ENCODE data around the gene RAMACL. TPM values are rescaled to one million over a fixed set of nuclear protein-coding genes. Genes with fewer than 3 reads are reported as not detected.

The RAMACL gene
- total RNA-seq, 1 experiment from 2014 or later: 2.2 TPM

- H3K27me3 Mint-ChIP-seq (ENCODE audit: unreplicated experiment): no peaks in the 10 kb centered on the region
- CTCF ChIA-PET: no interaction called here
- no TSS peak for BruUV-seq (replicated peaks)
- peaks cover 33% of the 10 kb centered on the region for H3K4me1 Mint-ChIP-seq (ENCODE audit: low read depth, unreplicated experiment)
- H3K36me3 Mint-ChIP-seq (ENCODE audit: insufficient read depth, unreplicated experiment): peaks cover 10% of the 10 kb centered on the region
- no peak overlapping the region for H3K27ac Mint-ChIP-seq (ENCODE audit: unreplicated experiment)
- no peak for DNase-seq
- no peak overlapping the region for H3K4me3 Mint-ChIP-seq (ENCODE audit: low read depth, unreplicated experiment)
- peaks cover 10% of the 10 kb centered on the region for H3K9me3 Mint-ChIP-seq (ENCODE audit: low read depth, unreplicated experiment)
- intact Hi-C loops (cut with micrococcal nuclease; ENCODE audit: unreplicated experiment): no loop called here
- TF ChIP-seq, protein P1, sequence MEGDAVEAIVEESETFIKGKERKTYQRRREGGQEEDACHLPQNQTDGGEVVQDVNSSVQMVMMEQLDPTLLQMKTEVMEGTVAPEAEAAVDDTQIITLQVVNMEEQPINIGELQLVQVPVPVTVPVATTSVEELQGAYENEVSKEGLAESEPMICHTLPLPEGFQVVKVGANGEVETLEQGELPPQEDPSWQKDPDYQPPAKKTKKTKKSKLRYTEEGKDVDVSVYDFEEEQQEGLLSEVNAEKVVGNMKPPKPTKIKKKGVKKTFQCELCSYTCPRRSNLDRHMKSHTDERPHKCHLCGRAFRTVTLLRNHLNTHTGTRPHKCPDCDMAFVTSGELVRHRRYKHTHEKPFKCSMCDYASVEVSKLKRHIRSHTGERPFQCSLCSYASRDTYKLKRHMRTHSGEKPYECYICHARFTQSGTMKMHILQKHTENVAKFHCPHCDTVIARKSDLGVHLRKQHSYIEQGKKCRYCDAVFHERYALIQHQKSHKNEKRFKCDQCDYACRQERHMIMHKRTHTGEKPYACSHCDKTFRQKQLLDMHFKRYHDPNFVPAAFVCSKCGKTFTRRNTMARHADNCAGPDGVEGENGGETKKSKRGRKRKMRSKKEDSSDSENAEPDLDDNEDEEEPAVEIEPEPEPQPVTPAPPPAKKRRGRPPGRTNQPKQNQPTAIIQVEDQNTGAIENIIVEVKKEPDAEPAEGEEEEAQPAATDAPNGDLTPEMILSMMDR (IDR thresholded peaks at IDR 0.05; ENCODE audit: unreplicated experiment): no peak
Observed at GRCh38 chr6:166597711-166598440, 11.4 kb upstream of the RAMACL start.

DNA sequence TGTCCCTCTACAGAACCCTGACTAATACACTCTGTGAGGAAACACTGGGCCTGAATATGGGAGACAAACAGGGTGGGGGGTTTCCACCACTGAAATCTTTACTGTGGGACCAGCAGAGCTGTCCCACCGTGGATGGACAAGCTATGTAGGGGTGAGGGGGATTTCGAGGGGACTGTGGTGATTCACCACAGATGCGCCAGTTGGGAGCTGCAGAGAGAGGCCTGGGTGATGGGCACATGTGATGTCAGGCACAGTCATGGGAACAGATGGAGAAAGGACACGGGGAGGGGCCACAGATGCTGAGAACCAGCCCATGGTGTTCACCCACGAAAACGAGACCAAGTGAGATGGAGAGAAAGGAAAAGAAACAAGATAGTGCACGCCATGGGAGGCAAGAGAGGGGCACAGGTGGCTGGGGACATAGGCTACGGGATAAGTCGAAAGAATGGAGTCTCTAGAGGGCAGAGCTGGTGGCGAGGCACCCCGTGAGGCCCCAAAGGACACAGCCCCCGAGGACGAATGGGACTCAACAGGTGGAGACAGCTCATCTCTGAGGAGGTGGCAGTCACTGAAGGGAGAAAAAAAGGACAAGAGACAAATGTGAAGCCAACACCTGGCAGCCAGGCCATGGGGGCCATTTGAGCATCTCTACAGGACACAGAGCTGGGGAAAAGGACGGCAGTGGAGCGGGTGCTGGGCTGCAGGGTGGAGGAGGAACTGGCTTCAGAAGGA, 10.5 kb upstream of the RAMACL start:
- Mint-ChIP-seq H3K27ac (ENCODE audit: unreplicated experiment) (no peak overlapping the region), H3K27me3 (ENCODE audit: unreplicated experiment) (no peaks in the 10 kb centered on the region), H3K4me3 (ENCODE audit: low read depth, unreplicated experiment) (no peak overlapping the region), H3K36me3 (ENCODE audit: insufficient read depth, unreplicated experiment) (peaks cover 10% of the 10 kb centered on the region), H3K4me1 (ENCODE audit: low read depth, unreplicated experiment) (peaks cover 33% of the 10 kb centered on the region), H3K9me3 (ENCODE audit: low read depth, unreplicated experiment) (peaks cover 6% of the 10 kb centered on the region)
- DNase-seq: no peak
- TF ChIP-seq, protein P1 (IDR thresholded peaks at IDR 0.05; ENCODE audit: unreplicated experiment): no peak
- CTCF ChIA-PET: no interaction called here
- no TSS peak for BruUV-seq (replicated peaks)
- intact Hi-C loops (cut with micrococcal nuclease; ENCODE audit: unreplicated experiment): no loop called here

DNA sequence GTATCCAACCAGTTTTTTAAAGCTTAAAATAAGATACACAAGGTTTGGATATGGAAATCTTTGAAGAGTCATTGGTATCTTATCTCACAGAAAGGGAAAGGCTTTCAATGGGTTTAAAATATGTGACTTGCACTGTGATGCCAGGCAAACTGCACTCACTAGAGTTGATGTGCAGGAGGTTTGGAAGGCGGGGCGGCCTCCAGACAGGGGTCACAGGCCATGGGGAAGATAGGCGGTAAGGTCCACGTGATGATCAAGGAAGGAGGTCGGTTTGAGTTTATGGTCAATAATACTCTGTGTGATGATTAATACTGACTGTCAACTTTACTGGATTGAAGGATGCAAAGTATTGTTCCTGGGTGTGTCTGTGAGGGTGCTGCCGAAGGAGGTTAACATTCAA, 9.5 kb upstream of the RAMACL start:
- Mint-ChIP-seq H3K36me3 (ENCODE audit: insufficient read depth, unreplicated experiment) (peaks cover 10% of the 10 kb centered on the region), H3K27me3 (ENCODE audit: unreplicated experiment) (no peaks in the 10 kb centered on the region), H3K4me3 (ENCODE audit: low read depth, unreplicated experiment) (no peak overlapping the region), H3K27ac (ENCODE audit: unreplicated experiment) (no peak overlapping the region), H3K9me3 (ENCODE audit: low read depth, unreplicated experiment) (peaks cover 6% of the 10 kb centered on the region), H3K4me1 (ENCODE audit: low read depth, unreplicated experiment) (peaks cover 32% of the 10 kb centered on the region)
- no peak for DNase-seq
- no TSS peak for BruUV-seq (replicated peaks)
- intact Hi-C loops (cut with micrococcal nuclease; ENCODE audit: unreplicated experiment): no loop called here
- CTCF ChIA-PET: interaction anchor here (1.0 kb wide), 1 partner anchor 24 kb away, joined by 3 read pairs; no protein-coding TSS in a partner anchor
- TF ChIP-seq, protein P1 (IDR thresholded peaks at IDR 0.05; ENCODE audit: unreplicated experiment): no peak

GRCh38 chr6:166595061-166595780, 8.7 kb upstream of the RAMACL start:
- Mint-ChIP-seq H3K4me1 (ENCODE audit: low read depth, unreplicated experiment) (peaks cover 26% of the 10 kb centered on the region), H3K9me3 (ENCODE audit: low read depth, unreplicated experiment) (peaks cover 6% of the 10 kb centered on the region), H3K27ac (ENCODE audit: unreplicated experiment) (no peak overlapping the region), H3K36me3 (ENCODE audit: insufficient read depth, unreplicated experiment) (peaks cover 10% of the 10 kb centered on the region), H3K27me3 (ENCODE audit: unreplicated experiment) (no peaks in the 10 kb centered on the region), H3K4me3 (ENCODE audit: low read depth, unreplicated experiment) (no peak overlapping the region)
- BruUV-seq (replicated peaks): no TSS peak
- no peak for DNase-seq
- intact Hi-C loops (cut with micrococcal nuclease; ENCODE audit: unreplicated experiment): no loop called here
- TF ChIP-seq, protein P1 (IDR thresholded peaks at IDR 0.05; ENCODE audit: unreplicated experiment): no peak
- CTCF ChIA-PET: interaction anchor here (1.0 kb wide), 1 partner anchor 23 kb away, joined by 3 read pairs; no protein-coding TSS in a partner anchor

Measured in Calu3 (cell line).